IMR-90 (cell line): ENCODE results near the gene ATP1A1.

Source experiments
- CTCF ChIP-seq: conservative IDR thresholded peaks from 2 replicates; pipeline ENCODE4 v1.5.1; 2012; ENCODE audit warnings: mild to moderate bottlenecking, low read depth, low read length, improper control_type of control experiment
- POLR2A ChIP-seq: IDR thresholded peaks from 2 replicates; pipeline ENCODE4 v1.6.1; 2012; ENCODE audit warnings: mild to moderate bottlenecking, low read depth, low read length

- TF ChIP-seq POLR2A = no peak
- no peak for TF ChIP-seq CTCF
Measured at GRCh38 chr1:116432655-116433265, 59.7 kb downstream of the ATP1A1 start.
